Measurements from ENCODE around the gene PPT2.
A peak's percentile ranks its signal among the peaks of the same experiment; 100 is the strongest.

Gene PPT2

GRCh38 chr6:32149092-32149755 is 4.7 kb upstream of the PPT2 start:
- Histone ChIP-seq H4K91ac (ENCODE audit: low read depth, low read length, poor library complexity) (no peak overlapping the region), H3K18ac (ENCODE audit: low read length) (peak overlapping the region; percentile 52), H3K27me3 (ENCODE audit: control insufficient read depth in 3 of 3, insufficient read depth in 3 of 3, low read depth in 1 of 3, low read length in 3 of 3) (peaks cover 0 to 33% (median 0%) of the 10 kb centered on the region in 3 experiments), H3K9me3 (replicated peaks in 1 of 2; ENCODE audit: control insufficient read depth in 2 of 2, insufficient read depth in 1 of 2, low read depth in 1 of 2, low read length in 2 of 2) (no peaks in the 10 kb centered on the region), H2BK5ac (ENCODE audit: low read length) (no peak overlapping the region), H3K14ac (ENCODE audit: low read length) (no peak overlapping the region), H4K8ac (ENCODE audit: low read depth, low read length) (no peak overlapping the region), H2BK12ac (ENCODE audit: low read length) (no peak overlapping the region), H3K79me1 (ENCODE audit: low read depth, low read length) (peaks cover under 1% of the 10 kb centered on the region), H2BK15ac (ENCODE audit: low read length) (peak overlapping the region; percentile 27), H3K23ac (ENCODE audit: low read depth, low read length, poor library complexity) (no peak overlapping the region), H2BK120ac (ENCODE audit: low read depth, low read length) (no peak overlapping the region), H3K27ac (replicated peaks; ENCODE audit: low read length) (no peak overlapping the region), H3K9ac (ENCODE audit: low read depth, low read length, poor library complexity) (no peak overlapping the region), H3K4me1 (ENCODE audit: control insufficient read depth in 2 of 2, insufficient read depth in 1 of 2, low read depth in 1 of 2, low read length in 2 of 2) (peaks cover 16 to 21% of the 10 kb centered on the region in 2 donors), H2AFZ (ENCODE audit: low read length) (no peak overlapping the region), H3K4me3 (ENCODE audit: low read length in 2 of 2) (peak overlapping the region in 1 of 2 donors; percentile 8), H3K4me2 (ENCODE audit: insufficient read depth, low read length, poor library complexity, severe bottlenecking) (peak overlapping the region; percentile 21), H3K36me3 (replicated peaks in 1 of 2; ENCODE audit: control insufficient read depth in 2 of 2, insufficient read depth in 2 of 2, low read length in 2 of 2) (no peaks in the 10 kb centered on the region), H3K4ac (ENCODE audit: low read length) (no peak overlapping the region), H2AK5ac (ENCODE audit: low read depth, low read length) (peak overlapping the region; percentile 14)
- DNase-seq (ENCODE audit: low spot score): no peak
- no CpG with 5 or more reads among the region's 47 CpGs for WGBS, 2 donors (ENCODE audit: extremely low coverage in 2 of 2, insufficient read length in 2 of 2, insufficient replicate concordance in 1 of 2)

GRCh38 chr6:32149932-32150870 is 3.7 kb upstream of the PPT2 start:
- H2BK5ac ChIP-seq (ENCODE audit: low read length): no peak overlapping the region
- no peak overlapping the region for H4K8ac ChIP-seq (ENCODE audit: low read depth, low read length)
- H3K23ac ChIP-seq (ENCODE audit: low read depth, low read length, poor library complexity): no peak overlapping the region
- H3K9me3 ChIP-seq (replicated peaks in 1 of 2; ENCODE audit: control insufficient read depth in 2 of 2, insufficient read depth in 1 of 2, low read depth in 1 of 2, low read length in 2 of 2): no peaks in the 10 kb centered on the region
- peaks cover 0 to 33% (median 0%) of the 10 kb centered on the region in 3 experiments for H3K27me3 ChIP-seq (ENCODE audit: control insufficient read depth in 3 of 3, insufficient read depth in 3 of 3, low read depth in 1 of 3, low read length in 3 of 3)
- peaks cover 21 to 25% of the 10 kb centered on the region in 2 donors for H3K4me1 ChIP-seq (ENCODE audit: control insufficient read depth in 2 of 2, insufficient read depth in 1 of 2, low read depth in 1 of 2, low read length in 2 of 2)
- H3K9ac ChIP-seq (ENCODE audit: low read depth, low read length, poor library complexity): peak overlapping the region; percentile 68
- H3K27ac ChIP-seq (replicated peaks; ENCODE audit: low read length): no peak overlapping the region
- H3K14ac ChIP-seq (ENCODE audit: low read length): no peak overlapping the region
- H4K91ac ChIP-seq (ENCODE audit: low read depth, low read length, poor library complexity): no peak overlapping the region
- no peak overlapping the region for H2AK5ac ChIP-seq (ENCODE audit: low read depth, low read length)
- H3K4me2 ChIP-seq (ENCODE audit: insufficient read depth, low read length, poor library complexity, severe bottlenecking): peak overlapping the region; percentile 51
- no peak overlapping the region for H3K4ac ChIP-seq (ENCODE audit: low read length)
- H3K18ac ChIP-seq (ENCODE audit: low read length): peak overlapping the region; percentile 23
- peak overlapping the region in 1 of 2 donors; percentile 72 for H3K4me3 ChIP-seq (ENCODE audit: low read length in 2 of 2)
- H2BK12ac ChIP-seq (ENCODE audit: low read length): no peak overlapping the region
- H3K36me3 ChIP-seq (replicated peaks in 1 of 2; ENCODE audit: control insufficient read depth in 2 of 2, insufficient read depth in 2 of 2, low read length in 2 of 2): peaks cover 2% of the 10 kb centered on the region in 2 donors
- H3K79me1 ChIP-seq (ENCODE audit: low read depth, low read length): peaks cover 10% of the 10 kb centered on the region
- WGBS, 2 donors (ENCODE audit: extremely low coverage in 2 of 2, insufficient read length in 2 of 2, insufficient replicate concordance in 1 of 2): no CpG with 5 or more reads among the region's 55 CpGs
- DNase-seq (ENCODE audit: low spot score): no peak
- H2AFZ ChIP-seq (ENCODE audit: low read length): no peak overlapping the region
- H2BK120ac ChIP-seq (ENCODE audit: low read depth, low read length): peak overlapping the region; percentile 28
- H2BK15ac ChIP-seq (ENCODE audit: low read length): no peak overlapping the region

- Histone ChIP-seq H3K36me3 (replicated peaks in 1 of 2; ENCODE audit: control insufficient read depth in 2 of 2, insufficient read depth in 2 of 2, low read length in 2 of 2) (peaks cover 10 to 13% of the 10 kb centered on the region in 2 donors), H4K91ac (ENCODE audit: low read depth, low read length, poor library complexity) (no peak overlapping the region), H3K18ac (ENCODE audit: low read length) (peak overlapping the region; percentile 74), H3K27ac (replicated peaks; ENCODE audit: low read length) (no peak overlapping the region), H3K9me3 (replicated peaks in 1 of 2; ENCODE audit: control insufficient read depth in 2 of 2, insufficient read depth in 1 of 2, low read depth in 1 of 2, low read length in 2 of 2) (no peaks in the 10 kb centered on the region), H2BK5ac (ENCODE audit: low read length) (no peak overlapping the region), H3K4me3 (ENCODE audit: low read length in 2 of 2) (peak overlapping the region; percentile 60 to 68), H3K9ac (ENCODE audit: low read depth, low read length, poor library complexity) (no peak overlapping the region), H2AK5ac (ENCODE audit: low read depth, low read length) (no peak overlapping the region), H2BK120ac (ENCODE audit: low read depth, low read length) (no peak overlapping the region), H3K14ac (ENCODE audit: low read length) (no peak overlapping the region), H3K4ac (ENCODE audit: low read length) (no peak overlapping the region), H3K23ac (ENCODE audit: low read depth, low read length, poor library complexity) (no peak overlapping the region), H3K4me1 (ENCODE audit: control insufficient read depth in 2 of 2, insufficient read depth in 1 of 2, low read depth in 1 of 2, low read length in 2 of 2) (peaks cover 21 to 26% of the 10 kb centered on the region in 2 donors), H2BK15ac (ENCODE audit: low read length) (no peak overlapping the region), H3K4me2 (ENCODE audit: insufficient read depth, low read length, poor library complexity, severe bottlenecking) (peak overlapping the region; percentile 66), H3K27me3 (ENCODE audit: control insufficient read depth in 3 of 3, insufficient read depth in 3 of 3, low read depth in 1 of 3, low read length in 3 of 3) (peaks cover 0 to 33% (median 0%) of the 10 kb centered on the region in 3 experiments), H2AFZ (ENCODE audit: low read length) (no peak overlapping the region), H4K8ac (ENCODE audit: low read depth, low read length) (no peak overlapping the region), H2BK12ac (ENCODE audit: low read length) (no peak overlapping the region), H3K79me1 (ENCODE audit: low read depth, low read length) (peaks cover 16% of the 10 kb centered on the region)
- no peak for DNase-seq (ENCODE audit: low spot score)
- no CpG with 5 or more reads among the region's 8 CpGs for WGBS, 2 donors (ENCODE audit: extremely low coverage in 2 of 2, insufficient read length in 2 of 2, insufficient replicate concordance in 1 of 2)
These were observed 2.6 kb upstream of the PPT2 start for GRCh38 chr6:32151181-32151862.
